ENCODE data around the gene TMEM52B. TPM values are rescaled to one million over a fixed set of nuclear protein-coding genes. Genes with fewer than 3 reads are reported as not detected.
A peak's percentile ranks its signal among the peaks of the same experiment; 100 is the strongest.

The TMEM52B gene
- total and polyA plus RNA-seq, 9 of the 15 experiments (the other 6 are each of a cell fraction or from before 2014, with no cell fraction given), result not detected

DNA sequence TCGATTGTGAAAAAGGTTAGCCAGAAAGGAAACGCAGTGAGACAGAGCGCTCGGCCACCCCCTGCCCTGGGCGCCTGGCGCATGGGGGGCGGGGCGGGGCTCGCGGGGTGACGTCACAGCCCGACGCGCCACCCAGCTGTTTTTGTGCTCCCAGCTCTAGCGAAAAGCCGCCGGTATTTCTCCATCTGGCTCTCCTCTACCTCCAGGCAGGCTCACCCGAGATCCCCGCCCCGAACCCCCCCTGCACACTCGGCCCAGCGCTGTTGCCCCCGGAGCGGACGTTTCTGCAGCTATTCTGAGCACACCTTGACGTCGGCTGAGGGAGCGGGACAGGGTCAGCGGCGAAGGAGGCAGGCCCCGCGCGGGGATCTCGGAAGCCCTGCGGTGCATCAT is 33.9 kb downstream of the TMEM52B start, which contains the start of gene GABARAPL1 (continued):
- TF ChIP-seq ATF1 (CRISPR knock-in tag; IDR thresholded peaks at IDR 0.05), result peak; percentile 57
- peak; percentile 96 for TF ChIP-seq ATF1 (tag; IDR thresholded peaks at IDR 0.05)
- no peak for TF ChIP-seq FOXK2 (conservative IDR thresholded peaks at IDR 0.05 in 1 of 2, IDR thresholded peaks at IDR 0.05 in 1 of 2; ENCODE audit: low read depth in 2 of 2)
- peak; percentile 53; the same call in 1 of the 2 replicates for TF ChIP-seq ZC3H4 (CRISPR knock-in tag; IDR thresholded peaks at IDR 0.05; ENCODE audit: borderline replicate concordance)
- TF ChIP-seq NONO (IDR thresholded peaks at IDR 0.05; ENCODE audit: low read depth in 2 of 2, low read length in 1 of 2), result no peak
- TF ChIP-seq, protein P1, sequence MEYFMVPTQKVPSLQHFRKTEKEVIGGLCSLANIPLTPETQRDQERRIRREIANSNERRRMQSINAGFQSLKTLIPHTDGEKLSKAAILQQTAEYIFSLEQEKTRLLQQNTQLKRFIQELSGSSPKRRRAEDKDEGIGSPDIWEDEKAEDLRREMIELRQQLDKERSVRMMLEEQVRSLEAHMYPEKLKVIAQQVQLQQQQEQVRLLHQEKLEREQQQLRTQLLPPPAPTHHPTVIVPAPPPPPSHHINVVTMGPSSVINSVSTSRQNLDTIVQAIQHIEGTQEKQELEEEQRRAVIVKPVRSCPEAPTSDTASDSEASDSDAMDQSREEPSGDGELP (CRISPR knock-in tag; IDR thresholded peaks at IDR 0.05; ENCODE audit: borderline replicate concordance), result peak; percentile 98

DNA sequence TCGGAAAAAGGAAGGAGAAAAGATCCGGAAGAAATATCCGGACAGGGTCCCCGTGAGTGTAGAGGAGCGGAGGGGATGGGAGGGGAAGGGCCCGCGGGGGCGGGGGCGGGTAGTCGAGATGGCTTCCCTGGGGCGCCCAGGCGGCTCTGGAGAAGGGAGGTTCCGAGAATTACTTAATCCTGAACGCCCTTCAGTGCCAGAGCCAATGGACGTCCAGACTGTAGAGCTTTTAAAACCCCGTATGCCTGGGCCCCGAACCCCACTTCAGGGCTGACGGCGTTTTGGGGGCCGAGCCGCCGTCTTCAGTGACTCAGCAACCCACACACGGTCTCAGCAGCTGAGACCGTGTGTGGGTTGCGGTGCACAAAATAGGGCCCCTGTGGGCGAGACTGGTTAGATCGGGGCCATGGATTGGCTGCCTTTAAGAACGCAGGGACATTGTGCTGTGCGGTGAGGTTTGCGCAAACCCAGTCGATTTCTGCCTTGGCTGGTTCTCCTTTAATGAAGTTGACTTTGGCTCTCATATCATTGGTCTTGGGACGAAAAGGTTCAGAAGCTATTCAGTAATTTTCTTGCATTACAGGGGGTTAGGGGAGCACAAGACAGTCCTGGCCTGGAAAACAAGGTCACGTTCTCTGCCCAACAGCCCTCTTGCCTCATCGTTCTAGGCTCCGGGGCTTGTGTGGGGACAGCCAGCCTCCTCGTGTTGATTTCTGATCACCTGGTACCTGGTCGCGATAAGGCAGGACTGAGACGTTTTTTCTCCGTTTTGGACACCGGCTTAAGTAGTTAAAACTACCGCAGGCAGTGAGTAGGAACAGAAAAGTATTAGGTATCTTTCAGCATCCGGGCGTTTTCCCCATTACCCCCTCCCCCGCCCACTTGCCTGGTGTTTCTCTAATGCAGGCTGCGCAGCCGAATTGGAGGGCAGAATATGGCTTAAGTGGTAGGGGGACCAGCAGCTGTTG is 34.6 kb downstream of the TMEM52B start:
- Histone ChIP-seq H3K4me3 (peak overlapping the region; percentile 81), H3K27ac (ENCODE audit: extremely low read depth, low read depth, low read length) (peak overlapping the region; percentile 88), H3K9me1 (ENCODE audit: control insufficient read depth, insufficient read depth, low read length) (no peaks in the 10 kb centered on the region), H3K27me3 (ENCODE audit: control insufficient read depth in 2 of 2, insufficient read depth in 2 of 2, low read length in 2 of 2) (no peaks in the 10 kb centered on the region), H3K4me1 (replicated peaks in 1 of 2; ENCODE audit: control insufficient read depth in 2 of 2, insufficient read depth in 2 of 2, low read length in 2 of 2) (peaks cover 12 to 22% of the 10 kb centered on the region in 2 experiments), H3K9me3 (replicated peaks; ENCODE audit: control insufficient read depth, insufficient read depth, low read depth, low read length) (no peaks in the 10 kb centered on the region), H4K20me1 (replicated peaks; ENCODE audit: control insufficient read depth, insufficient read depth, low read length) (no peaks in the 10 kb centered on the region), H3K79me2 (ENCODE audit: control insufficient read depth, insufficient read depth, low read length) (peaks cover 18% of the 10 kb centered on the region), H2AFZ (ENCODE audit: low read depth, low read length) (peak overlapping the region; percentile 82), H3K4me2 (ENCODE audit: insufficient read depth, low read length) (peak overlapping the region; percentile 86), H3K36me3 (ENCODE audit: control insufficient read depth, insufficient read depth, low read length) (peaks cover 2% of the 10 kb centered on the region; the same call in 1 of the 3 replicates), H3K9ac (ENCODE audit: insufficient read depth in 1 of 2, low read depth in 2 of 2, low read length in 2 of 2) (peak overlapping the region; percentile 85 to 91)
- DNase-seq (ENCODE audit: extremely low read depth in 1 of 4, low spot score in 3 of 4) (peak; percentile 58 to 80 (median 68)), FAIRE-seq (peak; percentile 83), ATAC-seq (peak; percentile 82)
- in situ Hi-C loops (cut with MboI) (no loop called here), intact Hi-C loops (cut with micrococcal nuclease) (no loop called here)
- CTCF ChIA-PET (ENCODE audit: low intra/inter-chr PET ratio), result no interaction called here
- BruUV-seq (replicated peaks), result no TSS peak
- POLR2A ChIA-PET, result interaction anchor here (0.6 to 1.5 kb wide), 6 partner anchors 9 to 1684 kb away, joined by 3 to 6 read pairs (median 3); no protein-coding TSS in a partner anchor
- 3% methylated on average over 28 of the region's 47 CpGs for WGBS (ENCODE audit: insufficient coverage, low coverage, missing lambda C conversion rate)
- TF ChIP-seq POLR2A (conservative IDR thresholded peaks at IDR 0.05) (0 out of 2 replicates have a peak, but pooled peaks have one; percentile 47), GATAD2B (IDR thresholded peaks at IDR 0.05; ENCODE audit: borderline replicate concordance) (0 out of 2 replicates have a peak, but pooled peaks have one; percentile 20), EGR1 (conservative IDR thresholded peaks at IDR 0.05) (peak; percentile 79), POLR2AphosphoS5 (IDR thresholded peaks at IDR 0.05; ENCODE audit: control insufficient read depth, insufficient read depth, low read depth, low read length) (peak; percentile 38; the same call in 1 of the 2 replicates), NRF1 (conservative IDR thresholded peaks at IDR 0.05 in 1 of 2, IDR thresholded peaks at IDR 0.05 in 1 of 2) (peak; percentile 46 to 51; a peak in 3 of 4 replicates), TAF1 (IDR thresholded peaks at IDR 0.05; ENCODE audit: control insufficient read depth, extremely low read depth, insufficient read depth, low read length, severe bottlenecking) (peak; percentile 43), KAT7 (CRISPR knock-in tag; IDR thresholded peaks at IDR 0.05; ENCODE audit: borderline replicate concordance) (no peak)
- TF ChIP-seq, protein P2, sequence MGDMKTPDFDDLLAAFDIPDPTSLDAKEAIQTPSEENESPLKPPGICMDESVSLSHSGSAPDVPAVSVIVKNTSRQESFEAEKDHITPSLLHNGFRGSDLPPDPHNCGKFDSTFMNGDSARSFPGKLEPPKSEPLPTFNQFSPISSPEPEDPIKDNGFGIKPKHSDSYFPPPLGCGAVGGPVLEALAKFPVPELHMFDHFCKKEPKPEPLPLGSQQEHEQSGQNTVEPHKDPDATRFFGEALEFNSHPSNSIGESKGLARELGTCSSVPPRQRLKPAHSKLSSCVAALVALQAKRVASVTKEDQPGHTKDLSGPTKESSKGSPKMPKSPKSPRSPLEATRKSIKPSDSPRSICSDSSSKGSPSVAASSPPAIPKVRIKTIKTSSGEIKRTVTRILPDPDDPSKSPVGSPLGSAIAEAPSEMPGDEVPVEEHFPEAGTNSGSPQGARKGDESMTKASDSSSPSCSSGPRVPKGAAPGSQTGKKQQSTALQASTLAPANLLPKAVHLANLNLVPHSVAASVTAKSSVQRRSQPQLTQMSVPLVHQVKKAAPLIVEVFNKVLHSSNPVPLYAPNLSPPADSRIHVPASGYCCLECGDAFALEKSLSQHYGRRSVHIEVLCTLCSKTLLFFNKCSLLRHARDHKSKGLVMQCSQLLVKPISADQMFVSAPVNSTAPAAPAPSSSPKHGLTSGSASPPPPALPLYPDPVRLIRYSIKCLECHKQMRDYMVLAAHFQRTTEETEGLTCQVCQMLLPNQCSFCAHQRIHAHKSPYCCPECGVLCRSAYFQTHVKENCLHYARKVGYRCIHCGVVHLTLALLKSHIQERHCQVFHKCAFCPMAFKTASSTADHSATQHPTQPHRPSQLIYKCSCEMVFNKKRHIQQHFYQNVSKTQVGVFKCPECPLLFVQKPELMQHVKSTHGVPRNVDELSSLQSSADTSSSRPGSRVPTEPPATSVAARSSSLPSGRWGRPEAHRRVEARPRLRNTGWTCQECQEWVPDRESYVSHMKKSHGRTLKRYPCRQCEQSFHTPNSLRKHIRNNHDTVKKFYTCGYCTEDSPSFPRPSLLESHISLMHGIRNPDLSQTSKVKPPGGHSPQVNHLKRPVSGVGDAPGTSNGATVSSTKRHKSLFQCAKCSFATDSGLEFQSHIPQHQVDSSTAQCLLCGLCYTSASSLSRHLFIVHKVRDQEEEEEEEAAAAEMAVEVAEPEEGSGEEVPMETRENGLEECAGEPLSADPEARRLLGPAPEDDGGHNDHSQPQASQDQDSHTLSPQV (IDR thresholded peaks at IDR 0.05), result 0 out of 2 replicates have a peak, but pooled peaks have one; percentile 11

Data from K562 (cell line).